IPS-11a (cell line): ENCODE data around the gene BBOX1.
"Not testable (repeated sequence)": the region's sequence is repeated elsewhere in the genome, so short reads cannot be mapped to it uniquely, and the experiment has no call there.

Experiments
- H3K4me3 ChIP-seq: one replicate; pipeline ENCODE4 v1.5.1; 2013; ENCODE audit warnings: low read depth, low read length, control low read depth

BBOX1 gene

GRCh38 chr11:27081056-27081455 lies 40.4 kb downstream of the BBOX1 start:
- no peak overlapping the region for H3K4me3 ChIP-seq

GRCh38 chr11:27083241-27083640 lies 42.6 kb downstream of the BBOX1 start:
- H3K4me3 ChIP-seq: no peak overlapping the region

GRCh38 chr11:27083782-27084181 lies 43.2 kb downstream of the BBOX1 start:
- H3K4me3 ChIP-seq: no peak overlapping the region

GRCh38 chr11:27084518-27084917 lies 43.9 kb downstream of the BBOX1 start:
- H3K4me3 ChIP-seq: no peak overlapping the region

DNA sequence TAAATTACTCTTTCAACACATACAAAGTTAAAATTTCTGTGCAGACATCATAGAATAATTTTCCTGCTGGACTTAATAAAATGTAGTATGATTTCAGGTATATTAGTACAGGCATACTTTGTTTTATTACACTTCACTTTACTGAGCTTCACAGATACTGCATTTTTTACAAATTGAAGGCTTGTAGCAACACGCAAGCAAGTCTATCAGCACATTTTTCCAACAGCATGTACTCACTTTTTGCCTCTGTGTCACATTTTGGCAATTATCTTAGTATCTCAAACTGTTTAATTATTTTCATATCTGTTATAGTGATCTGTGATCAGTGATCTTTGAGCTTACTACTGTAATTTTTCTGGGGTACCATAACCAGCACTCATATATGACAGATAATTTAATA lies 44.5 kb downstream of the BBOX1 start:
- H3K4me3 ChIP-seq: no peak overlapping the region

DNA sequence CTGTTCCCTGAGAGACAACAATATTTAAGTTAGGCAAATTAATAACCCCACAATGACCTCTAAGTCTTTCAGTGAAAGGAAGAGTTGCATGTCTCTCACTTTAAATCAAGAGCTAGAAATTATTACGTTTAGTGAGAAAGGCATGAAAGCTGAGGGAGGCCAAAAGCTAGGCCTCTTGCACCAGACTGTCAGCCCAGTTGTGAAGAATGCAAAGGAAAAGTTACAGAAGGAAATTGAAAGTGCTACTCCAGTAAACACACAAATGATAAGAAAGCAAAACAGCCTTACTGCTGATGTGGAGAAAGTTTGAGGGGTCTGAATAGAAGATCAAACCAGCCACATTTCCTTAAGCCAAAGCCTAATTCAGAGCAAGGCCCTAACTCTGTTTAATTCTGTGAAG lies 45.0 kb downstream of the BBOX1 start:
- H3K4me3 ChIP-seq: no peak overlapping the region

- no peak overlapping the region for H3K4me3 ChIP-seq
These were observed 46.8 kb downstream of the BBOX1 start for GRCh38 chr11:27087432-27087831.

DNA sequence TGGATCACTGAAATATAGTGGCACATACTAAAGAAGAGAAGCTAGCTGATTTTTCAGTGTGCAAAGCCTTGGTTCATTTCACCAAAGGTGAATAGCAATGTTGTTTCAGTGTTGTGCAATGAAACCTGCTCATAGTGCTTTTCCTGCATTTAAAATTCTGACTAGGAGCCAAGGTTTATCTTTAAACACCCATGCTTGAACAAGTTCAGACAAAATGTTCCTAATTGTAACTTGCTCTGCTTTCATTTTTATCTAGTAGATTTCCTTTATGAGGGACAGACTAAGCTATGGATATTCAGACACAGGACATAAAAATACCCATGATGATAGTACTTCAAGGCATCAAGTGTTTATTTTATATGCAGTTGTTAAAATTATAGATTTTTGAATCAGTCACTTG lies 47.7 kb downstream of the BBOX1 start:
- H3K4me3 ChIP-seq: no peak overlapping the region

DNA sequence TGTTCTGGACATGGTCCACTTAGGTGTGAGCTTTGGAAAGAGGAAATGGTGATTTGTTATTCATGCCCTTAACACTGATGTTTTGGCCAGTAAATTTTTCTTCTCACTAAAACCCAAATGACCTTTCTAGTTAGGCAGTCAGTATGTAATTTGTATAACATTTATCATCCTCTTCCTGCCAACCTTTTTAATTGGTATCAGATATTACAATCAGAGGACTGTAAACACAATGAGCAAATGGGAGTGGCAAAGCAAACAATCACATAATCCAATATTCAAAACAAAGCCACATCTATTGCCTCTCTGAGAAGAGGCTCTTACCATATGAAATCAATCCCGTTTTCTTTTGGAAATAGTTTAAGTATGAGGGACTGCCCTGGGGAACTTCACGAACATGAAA lies 49.1 kb downstream of the BBOX1 start:
- H3K4me3 ChIP-seq: no peak overlapping the region

DNA sequence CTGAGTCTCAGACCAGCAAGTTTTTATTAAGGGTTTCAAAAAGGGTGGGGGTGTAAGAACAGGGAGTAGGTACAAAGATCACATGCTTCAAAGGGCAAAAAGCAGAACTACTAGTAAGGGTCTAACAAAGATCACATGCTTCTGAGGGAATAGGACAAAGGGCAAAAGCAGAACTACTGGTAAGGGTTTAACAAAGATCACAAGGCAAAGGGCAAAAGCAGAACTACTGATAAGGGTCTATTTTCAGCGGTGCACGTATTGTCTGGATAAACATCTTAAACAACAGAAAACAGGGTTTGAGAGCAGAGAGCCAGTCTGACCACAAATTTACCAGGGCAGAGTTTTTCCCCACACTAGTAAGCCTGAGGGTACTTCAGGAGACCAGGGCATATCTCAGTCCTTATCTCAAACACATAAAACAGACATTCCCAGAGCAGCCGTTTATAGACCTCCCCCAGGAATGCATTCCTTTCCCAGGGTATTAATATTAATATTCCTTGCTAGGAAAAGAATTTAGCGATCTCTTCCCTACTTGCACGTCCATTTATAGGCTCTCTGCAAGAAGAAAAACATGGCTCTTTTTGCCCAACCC lies 49.8 kb downstream of the BBOX1 start:
- H3K4me3 ChIP-seq: not testable (repeated sequence)

- H3K4me3 ChIP-seq: no peak overlapping the region
These were observed 53.5 kb downstream of the BBOX1 start for GRCh38 chr11:27094120-27094519.

DNA sequence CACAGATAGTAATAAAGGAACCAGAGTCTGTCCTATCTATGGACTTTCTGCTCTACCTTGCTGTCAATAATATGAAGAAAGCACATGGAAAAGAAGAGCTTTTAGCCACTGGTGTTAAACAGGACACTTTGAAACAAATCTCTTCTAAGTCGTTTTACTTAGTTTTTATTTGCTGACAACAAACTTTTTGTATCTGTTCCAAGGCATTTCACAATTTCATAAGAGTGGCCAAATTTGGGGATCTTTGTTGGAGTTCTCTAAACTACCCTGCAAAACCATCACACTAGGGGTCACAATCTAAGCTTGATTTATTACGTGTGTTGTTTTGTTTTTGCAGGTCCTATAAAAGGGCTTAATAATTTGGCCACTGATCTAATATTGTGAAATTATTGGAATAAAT lies 54.4 kb downstream of the BBOX1 start:
- H3K4me3 ChIP-seq: no peak overlapping the region

GRCh38 chr11:27095887-27096286 lies 55.3 kb downstream of the BBOX1 start:
- H3K4me3 ChIP-seq: no peak overlapping the region

DNA sequence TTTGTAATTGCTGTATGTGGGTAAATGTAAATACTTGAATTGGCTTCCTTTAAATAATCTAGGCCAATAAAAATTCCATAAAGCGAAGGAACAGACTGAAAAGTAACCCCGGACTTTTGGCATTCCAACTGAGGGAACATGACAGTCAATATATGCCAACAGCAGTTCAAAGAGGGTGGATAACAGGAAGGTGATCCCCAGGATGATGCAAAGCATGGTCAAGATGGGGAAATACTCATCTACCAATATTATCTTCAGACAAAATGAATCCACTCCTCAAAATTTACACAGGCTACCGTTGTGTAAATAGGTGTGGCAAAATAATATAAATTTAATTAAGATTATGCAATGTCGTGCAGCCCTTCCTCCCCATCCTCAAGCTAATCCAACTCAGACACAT lies 56.9 kb downstream of the BBOX1 start:
- H3K4me3 ChIP-seq: no peak overlapping the region

GRCh38 chr11:27100534-27100933 lies 59.9 kb downstream of the BBOX1 start:
- H3K4me3 ChIP-seq: no peak overlapping the region

GRCh38 chr11:27107548-27107947 lies 66.9 kb downstream of the BBOX1 start:
- H3K4me3 ChIP-seq: no peak overlapping the region

- no peak overlapping the region for H3K4me3 ChIP-seq
These were observed 68.2 kb downstream of the BBOX1 start for GRCh38 chr11:27108809-27109208.

DNA sequence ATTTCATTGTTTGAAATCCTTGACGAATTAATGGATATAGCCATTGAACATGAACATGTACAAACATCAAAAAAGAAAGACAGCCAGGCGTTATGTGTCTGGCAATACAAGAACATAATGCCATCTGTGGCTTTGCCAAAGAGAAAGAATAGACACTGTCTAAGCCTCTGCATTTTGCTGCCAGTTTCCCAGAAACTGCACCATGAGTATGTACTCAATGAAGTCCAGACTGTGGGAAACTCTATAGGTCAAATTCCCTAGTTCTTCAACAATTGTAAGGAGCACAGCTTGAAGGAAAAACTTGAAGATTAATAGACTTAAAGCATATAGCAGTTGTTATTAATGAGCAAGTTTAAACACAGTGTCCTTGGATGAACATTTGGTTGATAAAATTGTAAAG lies 71.3 kb downstream of the BBOX1 start:
- H3K4me3 ChIP-seq: no peak overlapping the region

DNA sequence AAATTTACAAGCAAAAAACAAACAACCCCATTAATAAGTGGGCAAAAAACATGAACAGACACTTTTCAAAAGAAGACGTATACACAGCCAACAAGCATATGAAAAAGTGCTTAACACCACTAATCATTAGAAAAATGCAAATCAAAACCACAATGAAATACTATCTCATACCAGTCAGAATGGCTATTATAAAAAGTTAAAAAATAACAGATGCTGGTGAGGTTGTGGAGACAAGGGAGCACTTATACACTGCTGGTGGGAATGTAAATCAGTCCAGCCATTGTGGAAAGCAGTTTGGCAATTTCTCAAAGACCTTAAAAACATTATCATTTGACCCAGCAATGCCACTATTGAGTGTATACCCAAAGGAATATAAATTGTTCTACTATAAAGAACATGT lies 72.3 kb downstream of the BBOX1 start:
- no peak overlapping the region for H3K4me3 ChIP-seq

- no peak overlapping the region for H3K4me3 ChIP-seq
These were observed 74.5 kb downstream of the BBOX1 start for GRCh38 chr11:27115051-27115650.

DNA sequence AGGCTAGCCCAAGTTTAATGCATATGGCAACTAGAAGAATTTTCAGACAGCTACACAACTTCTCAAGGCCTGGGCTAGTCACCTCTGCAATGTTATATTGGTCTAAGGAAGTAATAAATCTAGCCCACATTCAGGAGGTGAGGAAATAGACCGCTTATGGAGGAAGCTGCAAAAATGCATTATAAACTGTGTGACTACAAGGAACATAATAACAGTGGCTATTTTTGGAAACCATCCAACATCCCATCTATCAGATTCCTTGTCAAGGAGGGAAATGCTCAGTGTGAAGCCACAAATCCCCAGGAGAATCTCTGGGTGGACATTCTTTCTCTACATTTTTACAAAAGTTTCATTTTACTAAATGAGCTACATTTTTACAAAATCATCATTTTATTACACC lies 76.1 kb downstream of the BBOX1 start:
- no peak overlapping the region for H3K4me3 ChIP-seq

DNA sequence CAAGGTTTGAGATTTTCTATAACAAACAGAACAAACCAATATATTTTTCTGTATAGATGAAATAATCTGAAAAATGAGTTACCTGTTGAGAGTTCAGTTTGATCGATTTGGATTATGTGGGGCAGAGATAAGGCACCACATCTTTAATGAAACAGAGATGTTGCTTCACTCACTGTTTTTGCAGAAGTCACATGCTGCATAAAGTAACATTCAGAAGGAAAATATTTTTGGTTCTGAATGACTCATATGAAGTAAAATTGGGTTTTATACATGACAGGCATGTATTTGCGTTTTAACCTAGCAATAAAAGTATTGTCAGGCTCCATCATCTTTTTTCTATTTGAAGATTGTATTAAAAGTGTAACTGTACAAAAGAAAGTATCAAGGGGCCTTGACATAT lies 77.8 kb downstream of the BBOX1 start:
- H3K4me3 ChIP-seq: no peak overlapping the region

DNA sequence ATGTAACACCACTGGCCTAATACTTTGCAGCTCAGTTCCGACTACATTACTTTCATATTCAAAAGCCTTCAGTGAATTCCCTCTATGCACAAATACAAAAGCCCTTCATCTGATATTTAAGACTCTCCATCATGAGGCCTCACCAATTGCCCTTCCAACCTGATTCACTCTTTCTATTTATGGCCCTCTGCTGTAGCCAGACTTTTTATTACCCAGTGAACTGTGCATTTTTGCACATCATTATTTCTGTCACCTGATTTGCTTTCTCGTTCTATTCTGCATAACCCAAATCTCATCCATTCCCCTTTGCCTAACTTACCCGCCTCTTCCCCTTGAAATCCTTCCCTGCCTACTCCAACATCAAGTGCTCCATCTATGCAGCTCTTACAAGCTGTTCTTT lies 78.3 kb downstream of the BBOX1 start:
- no peak overlapping the region for H3K4me3 ChIP-seq
